Measurements from ENCODE around the gene TIMM8B.
"Not testable (repeated sequence)": the region's sequence is repeated elsewhere in the genome, so short reads cannot be mapped to it uniquely, and the experiment has no call there.

TIMM8B gene

DNA sequence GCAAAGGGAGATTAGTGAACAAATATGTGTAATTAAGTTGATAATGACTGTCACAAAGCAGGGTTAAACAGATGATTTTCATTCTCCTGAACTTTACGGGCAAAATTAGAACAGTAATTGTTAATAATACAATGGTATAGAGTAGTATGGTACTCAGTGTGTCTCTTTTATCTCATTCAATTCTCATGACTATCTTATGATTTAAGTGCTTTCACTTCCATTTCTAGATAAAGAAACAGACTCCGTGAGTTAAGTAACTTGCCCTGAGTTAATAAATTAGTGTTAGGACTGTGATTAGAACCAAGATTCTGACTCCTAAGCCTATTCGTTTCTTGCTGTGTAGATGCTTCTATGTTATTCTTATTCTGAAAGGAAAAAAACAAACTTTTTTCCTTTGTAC, 34.8 kb downstream of the TIMM8B start:
- DNase-seq (ENCODE audit: low spot score): no peak
- H3K27ac ChIP-seq: no peak overlapping the region
- TF ChIP-seq, protein P1, sequence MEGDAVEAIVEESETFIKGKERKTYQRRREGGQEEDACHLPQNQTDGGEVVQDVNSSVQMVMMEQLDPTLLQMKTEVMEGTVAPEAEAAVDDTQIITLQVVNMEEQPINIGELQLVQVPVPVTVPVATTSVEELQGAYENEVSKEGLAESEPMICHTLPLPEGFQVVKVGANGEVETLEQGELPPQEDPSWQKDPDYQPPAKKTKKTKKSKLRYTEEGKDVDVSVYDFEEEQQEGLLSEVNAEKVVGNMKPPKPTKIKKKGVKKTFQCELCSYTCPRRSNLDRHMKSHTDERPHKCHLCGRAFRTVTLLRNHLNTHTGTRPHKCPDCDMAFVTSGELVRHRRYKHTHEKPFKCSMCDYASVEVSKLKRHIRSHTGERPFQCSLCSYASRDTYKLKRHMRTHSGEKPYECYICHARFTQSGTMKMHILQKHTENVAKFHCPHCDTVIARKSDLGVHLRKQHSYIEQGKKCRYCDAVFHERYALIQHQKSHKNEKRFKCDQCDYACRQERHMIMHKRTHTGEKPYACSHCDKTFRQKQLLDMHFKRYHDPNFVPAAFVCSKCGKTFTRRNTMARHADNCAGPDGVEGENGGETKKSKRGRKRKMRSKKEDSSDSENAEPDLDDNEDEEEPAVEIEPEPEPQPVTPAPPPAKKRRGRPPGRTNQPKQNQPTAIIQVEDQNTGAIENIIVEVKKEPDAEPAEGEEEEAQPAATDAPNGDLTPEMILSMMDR (conservative IDR thresholded peaks at IDR 0.05; ENCODE audit: low read depth): no peak
- ChIA-PET POLR2A (ENCODE audit: low non-redundant PET) (no interaction called here), CTCF (no interaction called here)

DNA sequence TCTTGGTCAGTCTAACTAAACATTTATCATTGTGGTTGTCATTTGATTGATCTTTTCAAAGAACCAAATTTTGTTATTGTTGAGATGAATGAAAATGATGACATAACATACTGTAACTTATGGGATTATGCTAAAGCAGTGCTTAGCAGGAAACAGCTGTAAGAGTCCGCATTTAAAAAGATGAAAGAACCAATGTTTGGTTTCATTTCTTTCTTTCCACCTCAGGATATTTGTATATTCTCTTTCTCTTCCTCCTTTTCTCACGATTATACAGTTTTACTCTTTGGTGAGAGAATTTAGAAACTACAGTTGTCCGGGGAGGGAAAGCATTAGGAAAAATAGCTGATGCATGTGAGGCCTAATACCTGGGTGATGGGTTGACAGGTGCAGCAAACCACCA, 35.8 kb downstream of the TIMM8B start:
- ChIA-PET POLR2A (ENCODE audit: low non-redundant PET) (no interaction called here), CTCF (interaction anchor here (0.6 kb wide), 1 partner anchor 31 kb away, joined by 3 read pairs; no protein-coding TSS in a partner anchor)
- TF ChIP-seq, protein P1 (conservative IDR thresholded peaks at IDR 0.05; ENCODE audit: low read depth): no peak
- DNase-seq (ENCODE audit: low spot score): no peak
- no peak overlapping the region for H3K27ac ChIP-seq

DNA sequence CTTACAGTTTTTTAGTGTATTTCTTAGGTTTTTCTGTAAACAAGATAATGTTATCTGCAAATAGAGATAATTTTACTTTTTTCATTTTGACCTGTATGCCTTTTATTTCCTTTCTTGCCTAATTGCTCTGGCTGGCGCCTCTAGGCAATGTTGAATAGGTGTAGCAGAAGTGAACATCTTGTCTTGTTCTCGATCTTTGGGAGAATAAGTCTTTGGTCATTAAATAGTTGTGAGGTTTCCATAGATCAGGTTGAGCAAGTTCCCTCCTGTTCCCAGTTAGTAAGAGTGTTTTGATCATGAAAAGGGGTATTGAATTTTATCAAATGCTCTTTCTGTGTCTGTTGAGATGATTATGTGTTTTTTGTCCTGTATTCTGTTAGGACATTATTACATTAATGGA, 36.8 kb downstream of the TIMM8B start:
- H3K27ac ChIP-seq: no peak overlapping the region
- ChIA-PET CTCF (no interaction called here), POLR2A (ENCODE audit: low non-redundant PET) (no interaction called here)
- TF ChIP-seq, protein P1 (conservative IDR thresholded peaks at IDR 0.05; ENCODE audit: low read depth): no peak
- no peak for DNase-seq (ENCODE audit: low spot score)

DNA sequence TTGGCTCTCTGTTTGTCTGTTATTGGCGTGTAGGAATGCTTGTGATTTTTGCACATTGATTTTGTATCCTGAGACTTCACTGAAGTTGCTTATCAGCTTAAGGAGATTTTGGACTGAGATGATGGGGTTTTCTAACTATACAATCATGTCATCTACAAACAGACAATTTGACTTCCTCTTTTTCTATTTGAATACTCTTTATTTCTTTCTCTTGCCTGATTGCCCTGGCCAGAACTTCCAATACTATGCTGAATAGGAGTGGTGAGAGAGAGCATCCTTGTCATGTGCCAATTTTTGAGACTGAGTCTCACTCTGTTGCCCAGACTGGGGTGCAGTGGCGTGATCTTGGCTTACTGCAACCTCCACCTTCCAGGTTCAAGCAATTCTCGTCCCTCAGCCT, 38.3 kb downstream of the TIMM8B start:
- POLR2A ChIA-PET (ENCODE audit: low non-redundant PET): interaction anchor here (0.6 kb wide), 1 partner anchor 44 kb away, joined by 4 read pairs; no protein-coding TSS in a partner anchor
- H3K27ac ChIP-seq: peak overlapping the region; percentile 58
- DNase-seq (ENCODE audit: low spot score); CTCF ChIA-PET: not testable (repeated sequence)

DNA sequence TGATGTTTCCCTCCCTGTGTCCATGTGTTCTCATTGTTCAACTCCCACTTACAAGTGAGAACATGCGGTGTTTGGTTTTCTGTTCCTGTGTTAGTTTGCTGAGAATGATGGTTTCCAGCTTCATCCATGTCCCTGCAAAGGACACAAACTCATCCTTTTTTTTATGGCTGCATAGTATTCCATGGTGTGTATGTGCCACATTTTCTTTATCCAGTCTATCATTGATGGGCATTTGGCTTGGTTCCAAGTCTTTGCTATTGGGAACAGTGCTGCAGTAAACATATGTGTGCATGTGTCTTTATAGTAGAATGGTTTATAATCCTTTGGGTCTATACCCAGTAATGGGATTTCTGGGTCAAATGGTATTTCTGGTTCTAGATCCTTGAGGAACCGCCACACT, 39.9 kb downstream of the TIMM8B start:
- H3K27ac ChIP-seq; POLR2A ChIA-PET (ENCODE audit: low non-redundant PET); DNase-seq (ENCODE audit: low spot score); CTCF ChIA-PET: not testable (repeated sequence)

DNA sequence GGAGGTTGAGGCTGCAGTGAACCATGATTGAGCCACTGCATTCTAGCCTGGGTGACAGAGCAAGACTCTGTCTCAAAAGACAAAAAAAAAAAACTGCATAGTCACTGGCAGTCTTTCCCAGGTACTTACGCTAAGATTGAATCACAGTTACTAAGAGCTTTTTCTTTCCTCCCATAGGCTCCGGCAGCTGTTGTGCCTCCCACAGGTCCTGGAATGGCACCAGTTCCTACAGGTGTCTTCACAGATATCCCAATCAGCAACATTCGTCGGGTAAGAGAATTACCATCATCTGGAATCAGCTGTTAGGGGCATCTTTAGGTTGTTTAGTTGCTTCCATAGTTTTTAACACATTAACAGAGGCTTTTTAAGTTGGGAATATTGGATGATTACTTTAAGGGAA, 41.6 kb downstream of the TIMM8B start:
- TF ChIP-seq, protein P1 (conservative IDR thresholded peaks at IDR 0.05; ENCODE audit: low read depth): no peak
- H3K27ac ChIP-seq: no peak overlapping the region
- DNase-seq (ENCODE audit: low spot score): no peak
- POLR2A ChIA-PET (ENCODE audit: low non-redundant PET): no interaction called here
- CTCF ChIA-PET: no interaction called here

DNA sequence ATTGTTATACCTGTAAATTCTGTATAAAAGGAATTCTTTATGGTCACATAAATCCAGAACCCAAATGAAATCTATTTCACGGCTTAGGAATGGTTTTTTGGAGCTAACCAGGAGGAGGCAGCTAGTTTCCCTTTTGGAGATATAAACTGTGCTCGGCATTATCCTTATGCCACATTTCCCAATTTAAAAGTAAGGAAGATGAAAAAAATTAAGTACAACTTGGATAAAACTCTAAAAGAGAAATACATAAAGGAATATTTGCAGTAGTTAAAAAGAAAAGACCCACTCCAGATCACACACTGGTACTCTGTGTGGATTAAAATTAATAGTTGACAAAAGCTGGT, 43.6 kb downstream of the TIMM8B start:
- DNase-seq (ENCODE audit: low spot score): no peak
- TF ChIP-seq, protein P1 (conservative IDR thresholded peaks at IDR 0.05; ENCODE audit: low read depth): no peak
- ChIA-PET POLR2A (ENCODE audit: low non-redundant PET) (interaction anchor here (0.6 kb wide), 1 partner anchor 9 kb away, joined by 6 read pairs; no protein-coding TSS in a partner anchor), CTCF (interaction anchor here (0.8 kb wide), 1 partner anchor 135 kb away, joined by 3 read pairs; no protein-coding TSS in a partner anchor)
- no peak overlapping the region for H3K27ac ChIP-seq
